ENCODE data around the gene SPEM1. TPM values are rescaled to one million over a fixed set of nuclear protein-coding genes. Genes with fewer than 3 reads are reported as not detected.
A peak's percentile ranks its signal among the peaks of the same experiment; 100 is the strongest.

SPEM1 gene
- total RNA-seq, 1 experiment from 2014 or later = 1.1 TPM

- no peaks in the 10 kb centered on the region for H4K20me1 ChIP-seq (ENCODE audit: insufficient read depth)
- ChIA-PET CTCF (no interaction called here), POLR2A (ENCODE audit: unreplicated experiment) (interaction anchor here (0.7 kb wide), 1 partner anchor 9 kb away, joined by 5 read pairs; no protein-coding TSS in a partner anchor)
- H3K4me1 ChIP-seq (replicated peaks; ENCODE audit: insufficient read depth) = 0 out of 2 replicates have a peak, but pooled peaks cover 3% of the 10 kb centered on the region
- TF ChIP-seq EZH2 (IDR thresholded peaks at IDR 0.05; ENCODE audit: low read depth) (no peak), CTCF (conservative IDR thresholded peaks at IDR 0.05) (no peak)
- H3K9me2 ChIP-seq (ENCODE audit: insufficient read depth) = no peaks in the 10 kb centered on the region
- H3K79me2 ChIP-seq (ENCODE audit: low read depth) = no peaks in the 10 kb centered on the region
- no peak for DNase-seq
- H3K4me3 ChIP-seq = no peak overlapping the region
- intact Hi-C loops (cut with micrococcal nuclease; ENCODE audit: unreplicated experiment) = no loop called here
- H3K9me3 ChIP-seq (ENCODE audit: insufficient read depth, low read depth) = no peaks in the 10 kb centered on the region
- peaks cover 8% of the 10 kb centered on the region; the same call in 1 of the 2 replicates for H3F3A ChIP-seq (ENCODE audit: insufficient read depth, low read depth)
- H3K4me2 ChIP-seq = no peak overlapping the region
- H2AFZ ChIP-seq = no peak overlapping the region
- no peak overlapping the region for H3K27ac ChIP-seq
- no peaks in the 10 kb centered on the region for H3K27me3 ChIP-seq (ENCODE audit: insufficient read depth, low read depth)
- H3K36me3 ChIP-seq (ENCODE audit: low read depth) = no peaks in the 10 kb centered on the region
- no TSS peak for BruUV-seq (replicated peaks)
Observed at GRCh38 chr17:7391307-7391706, 28.8 kb upstream of the SPEM1 start.

DNA sequence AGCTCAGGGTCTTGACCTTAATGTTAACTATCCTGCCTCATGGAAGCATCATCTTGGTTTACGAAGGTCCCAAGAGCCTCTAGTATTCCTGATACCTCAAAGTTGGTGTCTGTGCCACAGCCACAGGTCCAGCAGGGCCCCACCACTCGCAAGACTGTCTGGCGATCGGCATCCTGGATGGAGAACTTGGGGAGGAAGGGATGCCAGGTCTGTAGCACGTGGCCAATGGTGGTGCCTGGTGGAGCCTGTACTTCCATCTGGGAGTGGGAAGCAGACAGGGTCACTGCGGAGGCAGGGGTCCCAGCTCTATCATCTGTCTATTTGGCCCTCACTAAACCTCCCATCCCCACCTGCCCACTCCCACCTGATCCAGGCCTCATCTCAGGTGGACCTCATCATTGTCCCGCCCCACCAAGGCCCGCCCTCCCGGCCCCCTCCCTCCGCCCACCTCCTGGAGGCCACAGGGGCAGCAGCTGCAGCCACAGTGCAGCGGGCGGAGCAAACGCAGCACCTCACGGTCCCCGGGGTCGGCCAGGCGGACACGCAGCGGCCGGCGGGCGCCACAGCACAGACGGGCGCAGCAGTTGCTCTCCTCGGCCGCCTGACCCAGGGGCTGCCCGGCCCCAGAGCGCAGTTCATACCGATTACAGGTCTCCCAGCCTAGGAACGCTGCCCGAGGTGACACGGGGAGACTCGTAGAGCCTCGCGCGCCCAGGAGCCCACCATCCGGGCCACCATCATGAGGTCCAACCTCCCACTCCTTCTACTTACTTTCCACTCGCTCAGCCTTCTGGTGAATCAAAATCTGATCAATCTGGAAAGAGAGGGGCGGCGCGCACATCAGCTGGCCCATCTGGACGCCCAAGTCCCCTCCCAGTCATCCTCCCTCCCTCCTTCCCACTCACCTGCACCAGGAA is 27.2 kb upstream of the SPEM1 start:
- intact Hi-C loops (cut with micrococcal nuclease; ENCODE audit: unreplicated experiment) = no loop called here
- peak overlapping the region; percentile 95 for H3K4me2 ChIP-seq
- H4K20me1 ChIP-seq (ENCODE audit: insufficient read depth) = no peaks in the 10 kb centered on the region
- H3K36me3 ChIP-seq (ENCODE audit: low read depth) = no peaks in the 10 kb centered on the region
- no peak for DNase-seq
- peak overlapping the region; percentile 78 for H3K4me3 ChIP-seq
- 0 out of 2 replicates have a peak, but pooled peaks cover 3% of the 10 kb centered on the region for H3K4me1 ChIP-seq (replicated peaks; ENCODE audit: insufficient read depth)
- no peaks in the 10 kb centered on the region for H3K9me3 ChIP-seq (ENCODE audit: insufficient read depth, low read depth)
- peaks cover 8% of the 10 kb centered on the region; the same call in 1 of the 2 replicates for H3F3A ChIP-seq (ENCODE audit: insufficient read depth, low read depth)
- no peaks in the 10 kb centered on the region for H3K9me2 ChIP-seq (ENCODE audit: insufficient read depth)
- ChIA-PET POLR2A (ENCODE audit: unreplicated experiment) (interaction anchor here (0.6 to 0.8 kb wide), 3 partner anchors 35 to 92 kb away, joined by 3 to 6 read pairs (median 5); no protein-coding TSS in a partner anchor), CTCF (no interaction called here)
- no peak overlapping the region for H3K27ac ChIP-seq
- no peaks in the 10 kb centered on the region for H3K79me2 ChIP-seq (ENCODE audit: low read depth)
- H3K27me3 ChIP-seq (ENCODE audit: insufficient read depth, low read depth) = no peaks in the 10 kb centered on the region
- TF ChIP-seq CTCF (conservative IDR thresholded peaks at IDR 0.05) = no peak
- no peak for TF ChIP-seq EZH2 (IDR thresholded peaks at IDR 0.05; ENCODE audit: low read depth)
- no TSS peak for BruUV-seq (replicated peaks)
- no peak overlapping the region for H2AFZ ChIP-seq

DNA sequence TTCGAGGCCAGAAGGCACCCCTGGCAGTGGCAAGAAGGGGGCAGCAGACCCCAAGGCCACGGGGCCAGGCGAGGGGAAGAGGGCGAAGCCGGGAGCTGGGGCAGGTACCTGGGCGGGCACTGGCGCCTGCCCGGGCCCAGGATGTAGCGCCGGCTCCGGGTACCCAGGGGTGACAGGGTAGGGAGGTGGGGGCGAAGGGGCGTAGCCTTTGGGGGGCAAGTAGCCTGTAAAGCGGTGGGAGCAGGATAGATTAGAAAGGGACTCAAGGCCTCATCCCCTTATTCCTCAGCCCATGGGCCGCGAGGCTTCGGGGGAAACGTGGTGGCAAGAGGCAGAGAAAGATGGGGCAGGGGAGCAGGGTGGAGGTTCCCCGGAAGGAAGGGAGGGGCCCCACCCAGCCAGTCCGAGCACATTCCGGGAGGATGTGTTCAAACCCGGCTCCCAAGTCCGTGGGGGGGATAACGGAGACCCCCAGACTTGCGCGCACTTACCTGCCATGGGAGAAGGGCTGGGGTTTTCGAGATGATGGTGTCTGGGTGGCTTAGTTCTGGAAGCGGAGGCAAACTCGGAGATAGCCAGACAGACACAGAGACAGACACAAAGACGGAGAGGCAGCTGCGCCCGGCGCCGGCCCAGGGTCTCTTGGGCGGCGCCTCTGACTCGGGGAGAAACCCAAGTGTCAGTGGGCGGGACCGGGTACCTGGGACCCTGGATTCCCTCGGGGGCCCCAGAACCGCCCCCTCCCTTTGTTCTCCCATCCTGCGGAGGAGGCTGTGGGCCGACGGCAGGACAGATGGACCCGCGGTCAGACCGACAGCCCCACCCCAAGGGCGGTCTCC is 26.3 kb upstream of the SPEM1 start:
- Histone ChIP-seq H3K4me1 (replicated peaks; ENCODE audit: insufficient read depth) (0 out of 2 replicates have a peak, but pooled peaks cover 3% of the 10 kb centered on the region), H3K27ac (no peak overlapping the region), H4K20me1 (ENCODE audit: insufficient read depth) (no peaks in the 10 kb centered on the region), H3F3A (ENCODE audit: insufficient read depth, low read depth) (peaks cover 8% of the 10 kb centered on the region; the same call in 1 of the 2 replicates), H3K9me2 (ENCODE audit: insufficient read depth) (no peaks in the 10 kb centered on the region), H3K9me3 (ENCODE audit: insufficient read depth, low read depth) (no peaks in the 10 kb centered on the region), H3K79me2 (ENCODE audit: low read depth) (no peaks in the 10 kb centered on the region), H3K27me3 (ENCODE audit: insufficient read depth, low read depth) (no peaks in the 10 kb centered on the region), H3K4me2 (peak overlapping the region; percentile 95), H3K36me3 (ENCODE audit: low read depth) (no peaks in the 10 kb centered on the region), H2AFZ (peak overlapping the region; percentile 71; the same call in 1 of the 2 replicates), H3K4me3 (peak overlapping the region; percentile 78)
- intact Hi-C loops (cut with micrococcal nuclease; ENCODE audit: unreplicated experiment) = loop anchor here (1.0 to 2.0 kb wide), 3 partner anchors 10 to 165 kb away; partner anchors contain the start of genes TMEM256 and TNFSF13
- TF ChIP-seq EZH2 (IDR thresholded peaks at IDR 0.05; ENCODE audit: low read depth) = no peak
- no peak for TF ChIP-seq CTCF (conservative IDR thresholded peaks at IDR 0.05)
- ChIA-PET POLR2A (ENCODE audit: unreplicated experiment) (interaction anchor here (0.5 to 1.3 kb wide), 8 partner anchors 8 to 196 kb away, joined by 3 to 31 read pairs (median 4); partner anchors contain the start of genes SOX15, TMEM102 and TMEM256), CTCF (interaction anchor here (1.0 kb wide), 1 partner anchor 42 kb away, joined by 3 read pairs; the partner anchor contains the start of gene TMEM102)
- TSS peak; percentile 35 for BruUV-seq (replicated peaks)
- peak in 1 of 2 experiments; percentile 54 for DNase-seq

Data from PC-9 (cell line).